GM23248 (cell line): ENCODE data around the gene FOXN1. TPM values are rescaled to one million over a fixed set of nuclear protein-coding genes. Genes with fewer than 3 reads are reported as not detected.

Source experiments
- DNase-seq: peaks from one replicate; pipeline ENCODE4 v3.0.0-alpha.2; 2015
- H2AFZ ChIP-seq: fragments of 200-600 bp; sonication (generic); 2 replicates; pipeline ENCODE4 v1.6.1; 2016; ENCODE audit warnings: antibody characterized with exemption
- H3F3A ChIP-seq: fragments of 200-600 bp; sonication (generic); 2 replicates; pipeline ENCODE4 v1.6.1; 2016; ENCODE audit warnings: mild to moderate bottlenecking, antibody characterized with exemption, mixed run types; ENCODE audit not compliant: insufficient read depth
- H3K27ac ChIP-seq: fragments of 200-600 bp; sonication (generic); 2 replicates; pipeline ENCODE4 v1.5.1; 2016; ENCODE audit warnings: mild to moderate bottlenecking
- H3K27me3 ChIP-seq: fragments of 200-600 bp; sonication (generic); replicated peaks from 2 replicates; pipeline ENCODE4 v1.6.1; 2016; ENCODE audit warnings: mild to moderate bottlenecking; ENCODE audit not compliant: insufficient read depth
- H3K36me3 ChIP-seq: fragments of 200-600 bp; sonication (generic); 2 replicates; pipeline ENCODE4 v1.6.1; 2016; ENCODE audit warnings: low read depth, mild to moderate bottlenecking
- H3K4me1 ChIP-seq: fragments of 200-600 bp; sonication (generic); 2 replicates; pipeline ENCODE4 v1.6.1; 2016; ENCODE audit warnings: mild to moderate bottlenecking; ENCODE audit not compliant: insufficient read depth
- H3K4me2 ChIP-seq: fragments of 200-600 bp; sonication (generic); one replicate; pipeline ENCODE4 v1.6.1; 2016; ENCODE audit warnings: mild to moderate bottlenecking; ENCODE audit not compliant: unreplicated experiment
- H3K4me3 ChIP-seq: fragments of 200-600 bp; sonication (generic); 2 replicates; pipeline ENCODE4 v1.5.1; 2016; ENCODE audit warnings: mild to moderate bottlenecking
- H3K79me2 ChIP-seq: fragments of 200-600 bp; sonication (generic); 2 replicates; pipeline ENCODE4 v1.6.1; 2016; ENCODE audit warnings: mild to moderate bottlenecking; ENCODE audit not compliant: insufficient read depth
- H3K9ac ChIP-seq: fragments of 200-600 bp; sonication (generic); 2 replicates; pipeline ENCODE4 v1.6.1; 2016; ENCODE audit warnings: mild to moderate bottlenecking
- H3K9me2 ChIP-seq: fragments of 200-600 bp; sonication (generic); 2 replicates; pipeline ENCODE4 v1.6.1; 2016; ENCODE audit warnings: mixed run types, mild to moderate bottlenecking, moderate library complexity; ENCODE audit not compliant: insufficient read depth
- H3K9me3 ChIP-seq: fragments of 200-600 bp; sonication (generic); one replicate; pipeline ENCODE4 v1.6.1; 2017; ENCODE audit warnings: low read depth
- H4K20me1 ChIP-seq: fragments of 200-600 bp; sonication (generic); 2 replicates; pipeline ENCODE4 v1.6.0; 2016; ENCODE audit not compliant: insufficient read depth
- EZH2 ChIP-seq: fragments of 200-600 bp; sonication (generic); IDR thresholded peaks from 2 replicates; pipeline ENCODE4 v1.6.1; 2018; ENCODE audit warnings: antibody characterized with exemption, mild to moderate bottlenecking; ENCODE audit not compliant: insufficient read depth, poor library complexity, severe bottlenecking
- EZH2phosphoT487 ChIP-seq: fragments of 200-600 bp; sonication (generic); IDR thresholded peaks from 2 replicates; pipeline ENCODE4 v1.6.1; 2018; ENCODE audit warnings: antibody characterized with exemption, moderate library complexity, mild to moderate bottlenecking, low read depth; ENCODE audit not compliant: insufficient read depth
- WGBS, 2 experiments: methylation state at CpG; one replicate each; pipeline ENCODE4 v1.1.6; 2015 to 2017; ENCODE audit warnings: low lambda C conversion rate in 2 of 2, low coverage in 1 of 2; ENCODE audit errors: missing lambda C conversion rate in 2 of 2; 5-methylcytosine and 5-hydroxymethylcytosine counted together
- in situ Hi-C: fragments of 300-500 bp; cut with MboI; formaldehyde crosslinking; loops from 2 replicates; pipeline ENCODE4 v1.15.0; 2020
- polyA plus RNA-seq: library from polyadenylated mRNA; unstranded; fragments of >200 nt; fragmentation: Nextera tagmentation; extraction: Ambion mirVana; gene quantifications from 2 replicates; pipeline ENCODE4 v1.2.1, GENCODE V29; 2016
- total RNA-seq: library from RNA; depleted of rRNA; stranded (reverse); fragments of >200 nt; shearing (Covaris generic); gene quantifications from 2 replicates; pipeline ENCODE4 v1.2.3, GENCODE V29; 2014

FOXN1 gene
- total and polyA plus RNA-seq, 2 experiments from 2014 or later: not detected

DNA sequence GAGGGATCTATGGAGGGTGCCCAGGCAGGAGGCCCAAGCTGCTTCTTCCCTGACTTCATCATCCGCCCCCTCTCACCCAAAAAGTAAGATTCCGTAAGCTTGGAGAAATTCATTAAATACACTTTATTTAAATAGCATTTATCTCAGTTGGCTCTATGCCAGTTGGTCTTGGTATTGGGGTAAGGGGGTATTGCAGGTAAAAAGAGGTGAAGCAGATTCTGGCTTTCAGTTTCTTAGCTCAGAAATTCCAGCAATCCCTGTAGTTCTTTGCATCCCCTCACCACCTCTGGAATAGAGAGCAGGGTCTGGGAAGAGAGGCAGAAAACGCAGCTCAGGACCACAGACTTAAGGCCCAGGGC, 71.3 kb downstream of the FOXN1 start:
- H3K36me3 ChIP-seq: no peaks in the 10 kb centered on the region
- H3K9me2 ChIP-seq: no peaks in the 10 kb centered on the region
- H3K4me1 ChIP-seq: no peaks in the 10 kb centered on the region
- no peak for DNase-seq
- no peaks in the 10 kb centered on the region for H3K9me3 ChIP-seq
- H3K4me3 ChIP-seq: no peak overlapping the region
- WGBS, 2 experiments: 94 to 98% methylated on average over 3 of the region's 3 CpGs
- H3K27me3 ChIP-seq: no peaks in the 10 kb centered on the region
- no peak overlapping the region for H3K9ac ChIP-seq
- no peaks in the 10 kb centered on the region for H4K20me1 ChIP-seq
- in situ Hi-C loops: no loop called here
- no peaks in the 10 kb centered on the region for H3F3A ChIP-seq
- H3K79me2 ChIP-seq: no peaks in the 10 kb centered on the region
- TF ChIP-seq EZH2: no peak
- TF ChIP-seq EZH2phosphoT487: no peak
- H3K4me2 ChIP-seq: no peak overlapping the region
- no peak overlapping the region for H2AFZ ChIP-seq
- no peak overlapping the region for H3K27ac ChIP-seq

GRCh38 chr17:28578246-28579195, 72.4 kb downstream of the FOXN1 start:
- H3K4me2 ChIP-seq: no peak overlapping the region
- H3K9ac ChIP-seq: no peak overlapping the region
- DNase-seq: no peak
- no peaks in the 10 kb centered on the region for H3F3A ChIP-seq
- H3K9me3 ChIP-seq: no peaks in the 10 kb centered on the region
- no peaks in the 10 kb centered on the region for H3K9me2 ChIP-seq
- no peak overlapping the region for H3K4me3 ChIP-seq
- no peaks in the 10 kb centered on the region for H3K79me2 ChIP-seq
- in situ Hi-C loops: no loop called here
- H3K36me3 ChIP-seq: no peaks in the 10 kb centered on the region
- no peaks in the 10 kb centered on the region for H3K27me3 ChIP-seq
- no peak overlapping the region for H3K27ac ChIP-seq
- H3K4me1 ChIP-seq: no peaks in the 10 kb centered on the region
- 97% methylated on average over 8 of the region's 8 CpGs for WGBS, 2 experiments
- TF ChIP-seq EZH2 (no peak), EZH2phosphoT487 (no peak)
- no peak overlapping the region for H2AFZ ChIP-seq
- H4K20me1 ChIP-seq: no peaks in the 10 kb centered on the region

DNA sequence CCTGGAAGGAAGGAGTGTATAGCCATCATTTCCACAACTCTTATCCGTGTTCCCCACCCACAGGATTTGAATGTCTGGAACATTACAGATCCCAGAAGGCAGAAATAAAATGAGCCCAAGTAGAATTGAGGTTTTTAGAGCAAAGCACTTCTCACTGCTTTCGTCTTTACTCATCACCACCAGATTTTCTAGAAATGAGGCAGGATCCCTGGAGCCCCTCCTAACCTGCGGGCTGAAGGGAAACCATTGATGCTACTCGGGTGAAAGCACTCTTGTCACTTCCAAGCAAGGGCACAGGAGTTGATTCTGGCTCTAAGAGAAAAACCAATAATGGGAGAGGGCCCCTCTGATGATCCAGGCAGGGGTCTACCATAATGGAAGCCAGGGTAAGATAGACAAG, 73.4 kb downstream of the FOXN1 start:
- H3K79me2 ChIP-seq: no peaks in the 10 kb centered on the region
- H3K9me2 ChIP-seq: no peaks in the 10 kb centered on the region
- H3K27ac ChIP-seq: no peak overlapping the region
- in situ Hi-C loops: no loop called here
- no peak overlapping the region for H3K4me3 ChIP-seq
- H3K9me3 ChIP-seq: no peaks in the 10 kb centered on the region
- no peaks in the 10 kb centered on the region for H3K36me3 ChIP-seq
- no peak for DNase-seq
- H3F3A ChIP-seq: no peaks in the 10 kb centered on the region
- no peak overlapping the region for H3K9ac ChIP-seq
- H3K4me1 ChIP-seq: no peaks in the 10 kb centered on the region
- no peak overlapping the region for H3K4me2 ChIP-seq
- no peaks in the 10 kb centered on the region for H3K27me3 ChIP-seq
- H2AFZ ChIP-seq: no peak overlapping the region
- WGBS, 2 experiments: 96 to 99% methylated on average over 4 of the region's 4 CpGs
- no peak for TF ChIP-seq EZH2
- TF ChIP-seq EZH2phosphoT487: no peak
- no peaks in the 10 kb centered on the region for H4K20me1 ChIP-seq

GRCh38 chr17:28580959-28581358, 74.8 kb downstream of the FOXN1 start:
- Histone ChIP-seq H4K20me1 (no peaks in the 10 kb centered on the region), H2AFZ (no peak overlapping the region), H3K27me3 (no peaks in the 10 kb centered on the region), H3K4me2 (no peak overlapping the region), H3K9ac (no peak overlapping the region), H3K36me3 (0 out of 2 replicates have a peak, but pooled peaks cover 4% of the 10 kb centered on the region), H3F3A (no peaks in the 10 kb centered on the region), H3K27ac (no peak overlapping the region), H3K9me3 (no peaks in the 10 kb centered on the region), H3K9me2 (no peaks in the 10 kb centered on the region), H3K79me2 (no peaks in the 10 kb centered on the region), H3K4me3 (no peak overlapping the region), H3K4me1 (no peaks in the 10 kb centered on the region)
- 96 to 100% methylated on average over 3 of the region's 3 CpGs for WGBS, 2 experiments
- DNase-seq: no peak
- in situ Hi-C loops: no loop called here
- TF ChIP-seq EZH2phosphoT487 (no peak), EZH2 (no peak)
